ENCODE data around the gene ANKRD27.

DNA sequence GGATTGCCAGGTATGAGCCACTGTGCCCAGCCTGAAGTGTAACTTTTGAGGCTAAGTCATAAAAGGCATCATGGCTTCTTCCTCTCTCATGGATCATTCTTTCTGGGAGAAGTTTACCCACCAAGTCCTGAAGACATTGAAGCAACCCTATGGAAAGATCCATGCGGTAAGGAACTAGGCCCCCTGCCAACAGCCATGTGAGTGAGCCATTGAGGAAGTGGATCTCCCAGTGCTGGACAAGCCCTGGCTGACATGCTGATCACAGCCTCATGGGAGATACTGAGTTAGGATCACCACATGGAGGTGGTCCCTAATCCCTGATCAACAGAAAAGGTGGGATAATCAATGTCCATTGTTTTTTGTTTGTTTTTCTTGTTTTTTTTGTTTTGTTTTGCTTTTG is 13.3 kb upstream of the ANKRD27 start:
- TF ChIP-seq, protein P1, sequence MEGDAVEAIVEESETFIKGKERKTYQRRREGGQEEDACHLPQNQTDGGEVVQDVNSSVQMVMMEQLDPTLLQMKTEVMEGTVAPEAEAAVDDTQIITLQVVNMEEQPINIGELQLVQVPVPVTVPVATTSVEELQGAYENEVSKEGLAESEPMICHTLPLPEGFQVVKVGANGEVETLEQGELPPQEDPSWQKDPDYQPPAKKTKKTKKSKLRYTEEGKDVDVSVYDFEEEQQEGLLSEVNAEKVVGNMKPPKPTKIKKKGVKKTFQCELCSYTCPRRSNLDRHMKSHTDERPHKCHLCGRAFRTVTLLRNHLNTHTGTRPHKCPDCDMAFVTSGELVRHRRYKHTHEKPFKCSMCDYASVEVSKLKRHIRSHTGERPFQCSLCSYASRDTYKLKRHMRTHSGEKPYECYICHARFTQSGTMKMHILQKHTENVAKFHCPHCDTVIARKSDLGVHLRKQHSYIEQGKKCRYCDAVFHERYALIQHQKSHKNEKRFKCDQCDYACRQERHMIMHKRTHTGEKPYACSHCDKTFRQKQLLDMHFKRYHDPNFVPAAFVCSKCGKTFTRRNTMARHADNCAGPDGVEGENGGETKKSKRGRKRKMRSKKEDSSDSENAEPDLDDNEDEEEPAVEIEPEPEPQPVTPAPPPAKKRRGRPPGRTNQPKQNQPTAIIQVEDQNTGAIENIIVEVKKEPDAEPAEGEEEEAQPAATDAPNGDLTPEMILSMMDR (IDR thresholded peaks at IDR 0.05; ENCODE audit: poor library complexity), result no peak
- no peak for TF ChIP-seq EZH2 (IDR thresholded peaks at IDR 0.05; ENCODE audit: borderline replicate concordance)
- no peak for TF ChIP-seq EZH2phosphoT487 (IDR thresholded peaks at IDR 0.05; ENCODE audit: low read depth, severe bottlenecking, unreplicated experiment)

All from hepatocyte (in vitro differentiated cells).